Measurements from ENCODE around the gene KPNB1. TPM values are rescaled to one million over a fixed set of nuclear protein-coding genes. Genes with fewer than 3 reads are reported as not detected.

KPNB1 gene
- total RNA-seq, 1 donor from 2014 or later, result 160 TPM

DNA sequence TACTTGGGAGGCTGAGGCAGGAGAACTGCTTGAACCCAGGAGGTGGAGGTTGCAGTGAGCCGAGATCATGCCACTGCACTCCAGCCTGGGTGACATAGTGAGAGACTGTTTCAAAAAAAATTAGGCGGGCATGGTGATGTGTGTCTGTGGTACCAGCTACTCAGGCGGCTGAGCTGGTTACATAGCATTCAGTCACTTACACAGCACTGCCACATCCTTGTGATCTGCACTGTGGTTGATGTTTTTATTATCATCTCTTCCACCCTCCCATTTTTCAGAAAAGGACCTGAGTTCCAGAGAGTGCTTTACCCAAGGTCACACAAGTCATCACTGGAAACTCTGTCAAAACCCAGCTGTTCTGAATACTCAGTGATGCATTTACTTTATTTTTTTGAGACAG, 14.8 kb upstream of the KPNB1 start:
- intact Hi-C loops (cut with DNase I), result no loop called here
- no peak for ATAC-seq (ENCODE audit: poor library complexity)
- DNase-seq, result no peak

GRCh38 chr17:47635734-47636133, 14.0 kb upstream of the KPNB1 start:
- intact Hi-C loops (cut with DNase I), result no loop called here
- ATAC-seq (ENCODE audit: poor library complexity) (no peak), DNase-seq (no peak)

DNA sequence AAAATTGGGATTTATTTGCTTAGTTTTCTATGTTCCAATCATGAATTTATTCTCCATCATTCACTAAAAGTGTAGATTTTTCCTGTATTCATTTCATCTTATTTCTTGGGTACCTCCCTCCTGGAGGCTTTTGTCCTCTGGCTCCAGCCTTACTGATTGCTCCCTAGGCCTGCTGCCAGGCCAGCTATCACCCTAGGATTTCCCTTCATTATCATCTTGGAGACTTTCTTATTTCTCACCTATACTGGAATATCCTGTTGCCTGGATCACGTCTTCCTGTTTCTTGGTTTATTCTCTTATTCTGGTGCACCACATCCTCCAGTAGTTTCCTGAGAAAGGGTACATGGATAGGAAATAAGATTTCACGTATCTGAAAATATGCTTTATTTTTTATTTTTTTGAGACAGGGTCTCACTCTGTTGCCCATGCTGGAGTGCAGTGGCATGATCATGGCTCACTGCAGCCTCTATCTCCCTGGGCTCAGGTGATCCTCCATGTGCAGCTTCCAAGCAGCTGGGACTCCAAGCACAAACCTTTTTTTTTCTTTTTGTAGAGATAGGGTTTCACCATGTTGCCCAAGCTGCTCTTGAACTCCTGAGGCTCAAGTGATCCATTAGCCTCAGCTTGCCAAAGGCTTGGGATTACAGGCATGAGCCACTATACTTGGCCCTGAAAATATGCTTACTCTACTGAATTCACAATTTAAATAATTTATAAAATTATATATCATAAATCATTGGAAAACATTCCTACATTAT, 13.3 kb upstream of the KPNB1 start:
- intact Hi-C loops (cut with DNase I), result no loop called here
- no peak for ATAC-seq (ENCODE audit: poor library complexity)
- no peak for DNase-seq

- ATAC-seq (ENCODE audit: poor library complexity) (no peak), DNase-seq (no peak)
- intact Hi-C loops (cut with DNase I), result no loop called here
Measured at GRCh38 chr17:47638903-47639302, 10.8 kb upstream of the KPNB1 start.

DNA sequence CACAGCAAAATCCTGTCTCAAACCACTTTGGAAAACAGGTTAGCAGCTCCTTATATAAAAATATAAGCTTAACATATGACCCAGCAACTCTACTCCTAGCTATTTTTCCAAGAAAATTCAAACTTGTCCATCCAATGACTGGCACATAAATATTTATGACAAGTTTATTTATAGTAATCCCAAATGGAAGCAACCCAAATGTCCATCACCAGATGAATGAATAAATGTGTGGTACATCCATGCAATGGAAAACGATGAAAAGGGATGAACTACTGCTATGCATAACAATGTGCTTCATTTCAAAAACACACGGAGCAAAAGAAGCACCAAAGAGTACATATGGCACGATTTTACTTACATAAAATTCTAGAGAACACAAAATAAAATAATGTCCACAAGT, 9.6 kb upstream of the KPNB1 start:
- DNase-seq (no peak), ATAC-seq (ENCODE audit: poor library complexity) (no peak)
- intact Hi-C loops (cut with DNase I), result no loop called here

GRCh38 chr17:47641202-47641601, 8.5 kb upstream of the KPNB1 start:
- no peak for DNase-seq

DNA sequence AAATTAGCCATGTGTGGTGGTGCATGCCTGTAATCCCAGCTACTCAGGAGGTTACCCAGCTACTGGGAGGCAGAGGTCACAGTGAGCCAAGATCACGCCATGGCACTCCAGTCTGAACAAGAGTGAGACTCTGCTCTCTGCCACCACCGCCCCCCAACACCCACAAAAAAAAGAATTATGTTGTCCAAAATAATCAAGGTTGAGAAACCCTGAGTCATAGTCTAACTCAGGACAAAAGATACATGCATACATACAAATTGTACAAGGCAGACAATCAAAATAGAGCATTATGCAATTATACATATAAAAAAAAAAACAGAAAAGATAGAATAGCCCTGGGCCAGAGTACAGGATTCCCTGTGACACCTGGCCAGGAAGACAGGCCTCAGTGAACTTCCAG, 6.6 kb upstream of the KPNB1 start:
- intact Hi-C loops (cut with DNase I), result no loop called here
- no peak for ATAC-seq (ENCODE audit: poor library complexity)
- DNase-seq, result no peak

More at GRCh38 chr17:47641202-47641601, 8.5 kb upstream of the KPNB1 start:
- no peak for ATAC-seq (ENCODE audit: poor library complexity)
- intact Hi-C loops (cut with DNase I), result no loop called here

DNA sequence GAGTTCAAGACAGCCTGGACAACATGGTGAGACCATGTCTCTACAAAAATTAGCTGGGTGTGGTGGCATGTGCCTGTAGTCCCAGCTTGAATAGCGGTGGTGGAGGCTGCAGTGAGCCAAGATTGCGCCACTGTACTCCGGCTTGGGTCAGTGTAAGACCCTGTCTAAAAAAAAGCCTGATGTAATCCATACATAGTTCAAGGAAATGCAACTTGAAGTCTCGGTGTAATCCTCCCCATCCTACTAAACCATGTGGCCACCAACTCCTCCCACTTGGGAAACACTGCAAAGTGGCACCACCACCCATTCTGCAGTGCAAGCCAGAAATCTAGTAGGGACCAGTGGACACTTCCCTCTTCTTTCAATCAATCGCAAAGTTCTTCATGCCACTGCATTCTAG, 5.4 kb upstream of the KPNB1 start:
- no peak for ATAC-seq (ENCODE audit: poor library complexity)

GRCh38 chr17:47649972-47650524, 329 bp downstream of the KPNB1 start:
- ATAC-seq (ENCODE audit: poor library complexity) (peak; percentile 39), DNase-seq (no peak)
- intact Hi-C loops (cut with DNase I), result no loop called here

More for the DNA sequence above, 5.4 kb upstream of the KPNB1 start:
- intact Hi-C loops (cut with DNase I), result no loop called here
- DNase-seq, result no peak

- peak; percentile 77 for ATAC-seq (ENCODE audit: poor library complexity)
- intact Hi-C loops (cut with DNase I), result no loop called here
- DNase-seq, result peak; percentile 97
Measured at GRCh38 chr17:47650525-47651522, 1.1 kb downstream of the KPNB1 start.

- DNase-seq (no peak), ATAC-seq (ENCODE audit: poor library complexity) (no peak)
- intact Hi-C loops (cut with DNase I), result no loop called here
Measured at GRCh38 chr17:47651704-47652103, 2.0 kb downstream of the KPNB1 start.

- ATAC-seq (ENCODE audit: poor library complexity), result no peak
- intact Hi-C loops (cut with DNase I), result no loop called here
- no peak for DNase-seq
Measured at GRCh38 chr17:47652570-47652969, 2.9 kb downstream of the KPNB1 start.

- intact Hi-C loops (cut with DNase I), result no loop called here
- DNase-seq, result no peak
- no peak for ATAC-seq (ENCODE audit: poor library complexity)
Measured at GRCh38 chr17:47653442-47653841, 3.7 kb downstream of the KPNB1 start.

DNA sequence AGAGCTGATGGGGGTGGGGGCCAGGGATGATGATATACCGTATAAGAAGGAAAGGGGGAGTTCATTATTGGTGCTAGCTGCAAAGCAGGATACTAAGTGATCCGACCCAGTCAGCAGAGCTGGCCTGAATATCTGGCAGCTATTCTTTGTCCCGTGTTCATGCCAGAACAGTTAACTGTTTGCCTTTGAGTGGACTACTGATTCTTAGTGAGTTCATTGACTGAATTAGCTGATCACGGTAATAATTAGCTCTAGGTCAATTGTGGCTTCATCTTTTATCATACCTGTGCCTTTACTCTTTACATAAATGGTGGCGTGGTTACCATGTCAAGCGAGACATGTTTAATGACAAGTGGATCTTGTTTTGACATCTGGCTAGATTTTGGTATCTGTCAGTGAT, 5.3 kb downstream of the KPNB1 start:
- intact Hi-C loops (cut with DNase I), result no loop called here
- ATAC-seq (ENCODE audit: poor library complexity) (no peak), DNase-seq (no peak)

DNA sequence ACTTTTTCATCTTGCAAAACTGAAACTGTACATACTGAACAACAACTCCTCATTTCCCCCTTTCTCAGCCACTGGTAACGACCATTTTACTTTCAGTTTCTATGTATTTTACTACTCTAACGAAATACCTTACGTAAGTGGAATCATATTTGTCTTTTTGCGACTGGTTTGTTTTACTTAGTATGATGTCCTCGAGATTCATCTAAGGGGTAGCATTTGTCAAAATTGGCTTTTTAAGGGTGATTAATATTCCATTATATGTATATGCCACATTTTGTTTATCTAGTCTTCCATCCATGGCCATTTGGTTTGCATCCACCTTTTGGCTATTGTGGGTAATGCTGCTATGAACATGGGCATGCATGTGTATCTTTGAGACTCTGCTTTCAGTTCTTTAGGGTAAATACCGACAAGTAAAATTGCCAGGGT, 10.4 kb downstream of the KPNB1 start:
- intact Hi-C loops (cut with DNase I), result no loop called here

GRCh38 chr17:47663912-47664623, 14.3 kb downstream of the KPNB1 start:
- peak; percentile 81 for ATAC-seq (ENCODE audit: poor library complexity)
- DNase-seq, result no peak

More for the DNA sequence above, 10.4 kb downstream of the KPNB1 start:
- DNase-seq (no peak), ATAC-seq (ENCODE audit: poor library complexity) (no peak)

DNA sequence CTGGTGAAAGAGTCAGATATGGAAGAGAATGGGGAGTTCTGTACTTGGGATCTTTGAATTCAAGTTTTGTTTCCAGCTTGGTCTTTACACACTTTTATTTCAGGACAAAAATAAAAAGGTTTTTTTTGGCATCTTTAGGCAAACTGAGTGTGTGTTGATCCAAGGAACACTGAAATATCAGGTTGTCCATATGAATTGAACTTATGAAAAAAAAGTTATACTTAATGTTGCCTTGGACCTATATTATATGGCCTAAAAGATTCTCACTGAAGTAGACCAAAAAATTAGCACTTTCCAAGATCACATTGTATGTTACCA, 14.9 kb downstream of the KPNB1 start:
- DNase-seq, result no peak
- ATAC-seq (ENCODE audit: poor library complexity), result no peak
- intact Hi-C loops (cut with DNase I), result no loop called here

More at GRCh38 chr17:47663912-47664623, 14.3 kb downstream of the KPNB1 start:
- intact Hi-C loops (cut with DNase I), result no loop called here

DNA sequence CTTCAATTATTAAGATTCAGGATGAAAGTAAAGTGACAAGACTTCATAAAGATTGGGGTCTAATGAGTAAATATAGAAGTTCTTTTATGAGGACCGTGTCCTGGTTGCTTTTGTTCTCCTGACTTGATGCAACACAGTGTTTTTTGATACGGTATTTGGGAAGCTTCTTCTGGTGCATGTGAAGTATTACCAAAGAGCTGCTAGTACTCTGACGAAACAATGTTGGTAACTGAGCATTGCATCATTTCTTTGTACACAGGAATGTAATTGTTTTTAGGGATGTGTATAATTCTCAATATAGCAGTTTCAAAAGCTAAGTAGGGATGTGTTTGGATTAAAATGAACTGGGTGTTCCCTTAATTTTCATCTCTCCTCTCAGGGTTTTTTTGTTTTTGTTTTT, 15.9 kb downstream of the KPNB1 start:
- DNase-seq (no peak), ATAC-seq (ENCODE audit: poor library complexity) (no peak)
- intact Hi-C loops (cut with DNase I), result no loop called here

GRCh38 chr17:47669081-47669480, 19.4 kb downstream of the KPNB1 start:
- intact Hi-C loops (cut with DNase I), result no loop called here

More at GRCh38 chr17:47669081-47669480, 19.4 kb downstream of the KPNB1 start:
- no peak for ATAC-seq (ENCODE audit: poor library complexity)
- no peak for DNase-seq

Measured in Right ventricle myocardium superior (tissue), 1 donor.